Breast epithelium (tissue), 4 donors: ENCODE measurements around the gene SCN1B. TPM values are rescaled to one million over a fixed set of nuclear protein-coding genes. Genes with fewer than 3 reads are reported as not detected.

ENCODE experiments used
- DNase-seq, 2 donors: peaks; one replicate each; pipeline ENCODE4 v3.0.0-alpha.2; 2019; ENCODE audit warnings: low spot score in 2 of 2
- H3K27ac ChIP-seq, 2 donors: fragments of 200-600 bp; sonication (generic) in 1 of 2; one replicate each; pipeline ENCODE4 v1.5.1; 2016 to 2019; ENCODE audit warnings: mild to moderate bottlenecking in 1 of 2
- H3K27me3 ChIP-seq, 2 donors: fragments of 200-600 bp; sonication (generic) in 1 of 2; one replicate each; pipeline versions ENCODE4 v1.5.1 to v1.6.0; 2017 to 2019; ENCODE audit warnings: control low read depth in 1 of 2, mild to moderate bottlenecking in 1 of 2
- H3K36me3 ChIP-seq: fragments of 200-600 bp; one replicate; pipeline ENCODE4 v1.5.1; 2019
- H3K4me1 ChIP-seq, 2 donors: fragments of 200-600 bp; sonication (generic); one replicate each; pipeline ENCODE4 v1.5.1; 2016 to 2019; ENCODE audit warnings: control low read depth in 1 of 2
- H3K4me3 ChIP-seq, 3 donors: fragments of 200-600 bp; sonication (generic); 1 replicate in 2 of 3; 2 replicates in 1 of 3; pipeline ENCODE4 v1.5.1; 2016 to 2019; ENCODE audit warnings: mild to moderate bottlenecking in 3 of 3, moderate library complexity in 2 of 3
- H3K9me3 ChIP-seq, 2 donors: fragments of 200-600 bp; sonication (generic) in 1 of 2; one replicate each; pipeline ENCODE4 v1.5.1; 2016 to 2019; ENCODE audit warnings: control low read depth in 1 of 2
- POLR2A ChIP-seq: fragments of 450-650 bp; IDR thresholded peaks from one replicate; pipeline ENCODE4 v1.6.1; 2016; ENCODE audit warnings: antibody characterized with exemption, mild to moderate bottlenecking, moderate library complexity
- POLR2AphosphoS5 ChIP-seq, 3 donors: sonication (generic); formaldehyde crosslinking; IDR thresholded peaks; one replicate each; pipeline ENCODE4 v1.6.1; 2017; ENCODE audit warnings: antibody characterized with exemption in 3 of 3
- intact Hi-C: fragments of 100-400 bp; cut with DNase I; formaldehyde crosslinking; loops from one replicate; pipeline ENCODE4 v1.15.1; 2023; ENCODE audit warnings: low total_unique reads
- total RNA-seq, 3 donors: library from RNA; depleted of rRNA; stranded (reverse); fragments of >200 nt; gene quantifications; one replicate each; pipeline ENCODE4 v1.1.0, GENCODE V29; 2016
- TF ChIP-seq, protein P1 (sequence below), 3 donors: fragments of 450-650 bp; IDR thresholded peaks; one replicate each; pipeline ENCODE4 v1.5.1; 2016 to 2017; ENCODE audit warnings: antibody characterized with exemption in 3 of 3, mild to moderate bottlenecking in 3 of 3, moderate library complexity in 3 of 3

The SCN1B gene
- total RNA-seq, 3 donors from 2014 or later: 5.1 to 14.6 (median 8.5) TPM

DNA sequence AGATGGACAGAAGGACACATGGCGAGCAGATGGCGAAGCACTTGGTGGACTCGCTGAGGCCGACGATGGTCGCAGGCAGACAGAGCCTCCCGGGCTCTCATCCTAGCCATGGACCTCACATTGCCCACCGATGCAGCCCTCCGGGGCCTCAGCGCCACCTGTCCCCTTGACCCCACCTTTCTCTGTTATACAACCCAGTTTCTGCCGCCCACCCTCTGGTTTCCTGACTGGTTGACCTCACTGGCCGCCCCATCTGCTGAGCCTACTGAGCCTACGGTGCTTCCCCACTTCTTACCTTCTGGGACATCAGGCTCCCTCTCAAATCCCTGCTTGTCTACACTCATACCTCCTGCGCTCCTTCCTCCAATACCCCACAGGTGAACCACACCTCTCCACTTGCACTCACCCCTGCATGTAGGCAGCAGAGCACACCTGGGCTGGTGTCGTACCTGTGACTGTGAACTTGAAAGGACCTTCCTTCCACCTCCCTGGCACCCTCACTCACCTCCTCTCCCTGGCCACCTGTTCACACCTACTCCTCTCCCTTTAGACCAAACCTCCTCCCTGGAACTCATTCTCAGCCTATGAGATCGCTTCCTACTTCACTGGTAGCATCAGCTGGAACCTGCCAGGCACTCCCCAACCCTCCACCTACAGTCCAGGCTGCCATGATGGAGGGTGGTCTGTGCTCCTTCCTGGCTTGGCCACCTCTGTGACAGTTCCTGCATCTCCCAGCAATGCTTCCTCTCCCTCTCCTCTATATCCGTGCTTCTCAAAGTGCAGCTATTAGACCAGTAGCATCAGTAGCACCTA is 47.3 kb downstream of the SCN1B start:
- intact Hi-C loops: no loop called here
- Histone ChIP-seq H3K27me3 (no peaks in the 10 kb centered on the region), H3K4me3 (no peak overlapping the region), H3K4me1 (no peaks in the 10 kb centered on the region), H3K27ac (no peak overlapping the region), H3K9me3 (no peaks in the 10 kb centered on the region), H3K36me3 (no peaks in the 10 kb centered on the region)
- TF ChIP-seq POLR2AphosphoS5 (IDR thresholded peaks at IDR 0.05) (no peak), POLR2A (no peak)
- TF ChIP-seq, protein P1, sequence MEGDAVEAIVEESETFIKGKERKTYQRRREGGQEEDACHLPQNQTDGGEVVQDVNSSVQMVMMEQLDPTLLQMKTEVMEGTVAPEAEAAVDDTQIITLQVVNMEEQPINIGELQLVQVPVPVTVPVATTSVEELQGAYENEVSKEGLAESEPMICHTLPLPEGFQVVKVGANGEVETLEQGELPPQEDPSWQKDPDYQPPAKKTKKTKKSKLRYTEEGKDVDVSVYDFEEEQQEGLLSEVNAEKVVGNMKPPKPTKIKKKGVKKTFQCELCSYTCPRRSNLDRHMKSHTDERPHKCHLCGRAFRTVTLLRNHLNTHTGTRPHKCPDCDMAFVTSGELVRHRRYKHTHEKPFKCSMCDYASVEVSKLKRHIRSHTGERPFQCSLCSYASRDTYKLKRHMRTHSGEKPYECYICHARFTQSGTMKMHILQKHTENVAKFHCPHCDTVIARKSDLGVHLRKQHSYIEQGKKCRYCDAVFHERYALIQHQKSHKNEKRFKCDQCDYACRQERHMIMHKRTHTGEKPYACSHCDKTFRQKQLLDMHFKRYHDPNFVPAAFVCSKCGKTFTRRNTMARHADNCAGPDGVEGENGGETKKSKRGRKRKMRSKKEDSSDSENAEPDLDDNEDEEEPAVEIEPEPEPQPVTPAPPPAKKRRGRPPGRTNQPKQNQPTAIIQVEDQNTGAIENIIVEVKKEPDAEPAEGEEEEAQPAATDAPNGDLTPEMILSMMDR (IDR thresholded peaks at IDR 0.05): no peak
- DNase-seq: no peak

DNA sequence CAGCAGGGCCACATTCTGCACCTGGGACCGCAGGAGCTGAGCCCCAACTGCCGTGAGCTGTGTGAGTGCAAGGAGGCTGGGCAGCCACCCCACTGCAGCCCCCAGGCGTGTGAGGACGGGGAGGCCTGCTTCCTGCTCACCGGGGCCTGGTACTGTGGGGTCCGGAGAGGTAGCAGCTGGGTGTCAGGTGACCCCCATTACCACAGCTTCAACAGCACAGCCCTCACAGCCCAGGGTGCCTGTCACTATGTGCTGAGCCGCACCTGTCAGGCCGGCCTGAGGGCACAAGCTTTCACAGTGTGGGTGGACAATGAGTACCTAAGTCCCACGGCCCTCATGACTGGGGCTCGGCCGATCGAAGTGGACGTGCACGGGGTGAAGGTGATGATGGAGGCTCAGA is 49.6 kb downstream of the SCN1B start:
- Histone ChIP-seq H3K4me3 (no peak overlapping the region), H3K4me1 (no peaks in the 10 kb centered on the region), H3K27ac (no peak overlapping the region), H3K9me3 (no peaks in the 10 kb centered on the region), H3K36me3 (no peaks in the 10 kb centered on the region), H3K27me3 (no peaks in the 10 kb centered on the region)
- intact Hi-C loops: no loop called here
- no peak for DNase-seq
- TF ChIP-seq POLR2AphosphoS5 (IDR thresholded peaks at IDR 0.05) (no peak), POLR2A (no peak)
- TF ChIP-seq, protein P1 (IDR thresholded peaks at IDR 0.05): no peak

DNA sequence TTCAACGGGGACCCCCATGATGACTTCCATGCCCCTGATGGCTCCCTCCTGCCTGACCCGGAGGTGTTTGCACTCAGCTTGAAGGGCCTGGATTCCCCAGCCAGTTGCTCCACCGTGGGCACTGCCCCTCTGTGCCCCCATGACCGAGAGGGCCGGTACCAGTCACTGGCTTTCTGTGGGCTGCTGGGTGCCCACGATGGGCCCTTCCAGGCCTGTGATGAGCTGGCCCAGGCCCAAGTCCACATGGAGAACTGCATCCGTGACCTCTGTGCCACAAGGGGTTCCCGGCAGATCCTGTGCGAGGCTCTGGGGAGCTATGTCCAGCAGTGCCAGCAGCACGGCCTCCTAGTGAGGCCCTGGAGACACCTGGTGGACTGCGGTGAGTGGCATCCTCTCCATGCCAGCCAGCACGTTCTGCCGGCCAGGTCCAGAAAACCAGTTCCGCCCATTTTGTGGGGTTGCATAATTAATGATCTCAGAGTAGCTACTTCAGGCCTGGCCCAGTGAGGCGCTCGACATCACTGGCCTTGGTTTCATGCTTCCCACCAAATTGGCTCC is 50.4 kb downstream of the SCN1B start:
- intact Hi-C loops: no loop called here
- H3K4me1 ChIP-seq: no peaks in the 10 kb centered on the region
- no peak for DNase-seq
- no peaks in the 10 kb centered on the region for H3K36me3 ChIP-seq
- H3K4me3 ChIP-seq: no peak overlapping the region
- no peak overlapping the region for H3K27ac ChIP-seq
- TF ChIP-seq POLR2A (no peak), POLR2AphosphoS5 (IDR thresholded peaks at IDR 0.05) (no peak)
- TF ChIP-seq, protein P1 (IDR thresholded peaks at IDR 0.05): no peak
- no peaks in the 10 kb centered on the region for H3K9me3 ChIP-seq
- no peaks in the 10 kb centered on the region for H3K27me3 ChIP-seq

DNA sequence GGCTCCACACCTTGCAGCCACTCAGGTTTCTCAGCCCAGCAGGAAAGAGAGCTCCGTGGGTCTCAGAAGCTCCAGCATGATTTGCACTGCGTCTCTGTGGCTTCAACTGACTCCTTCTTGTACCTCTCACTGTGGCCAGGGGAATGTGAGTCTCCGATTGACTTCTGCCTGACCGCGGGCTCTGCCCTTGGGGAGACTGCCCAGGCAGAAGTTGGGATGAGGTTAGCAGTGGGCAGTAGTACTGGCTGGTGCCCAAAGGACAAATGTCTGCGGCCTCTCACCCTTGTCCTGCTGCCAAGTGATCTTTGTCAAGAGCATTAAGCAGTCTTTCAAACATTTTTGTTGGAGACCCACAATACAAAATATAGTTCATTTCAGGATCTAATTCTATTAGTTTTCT is 50.9 kb downstream of the SCN1B start:
- no peak for DNase-seq
- no peak overlapping the region for H3K4me3 ChIP-seq
- no peak for TF ChIP-seq POLR2A
- TF ChIP-seq, protein P1 (IDR thresholded peaks at IDR 0.05): no peak
- no peak for TF ChIP-seq POLR2AphosphoS5 (IDR thresholded peaks at IDR 0.05)
- H3K27me3 ChIP-seq: no peaks in the 10 kb centered on the region
- H3K4me1 ChIP-seq: no peaks in the 10 kb centered on the region
- intact Hi-C loops: no loop called here
- H3K27ac ChIP-seq: no peak overlapping the region
- H3K36me3 ChIP-seq: no peaks in the 10 kb centered on the region
- no peaks in the 10 kb centered on the region for H3K9me3 ChIP-seq
